HFFc6 (cell line): Measurements from ENCODE around the gene PATJ. TPM values are rescaled to one million over a fixed set of nuclear protein-coding genes. Genes with fewer than 3 reads are reported as not detected.

ENCODE experiments used
- DNase-seq: peaks from one replicate; pipeline ENCODE4 v3.0.0-alpha.2; 2018
- H3K27ac Mint-ChIP-seq: 2 replicates; pipeline ENCODE4 v1.8.0; 2020; ENCODE audit warnings: mild to moderate bottlenecking, mixed read lengths
- H3K27me3 Mint-ChIP-seq: 2 replicates; pipeline ENCODE4 v1.8.0; 2021; ENCODE audit warnings: mild to moderate bottlenecking, moderate library complexity, mixed read lengths; ENCODE audit not compliant: insufficient read depth
- H3K36me3 Mint-ChIP-seq: 2 replicates; pipeline ENCODE4 v1.8.0; 2021; ENCODE audit warnings: low read depth, mixed read lengths
- H3K4me1 Mint-ChIP-seq: 2 replicates; pipeline ENCODE4 v1.8.0; 2020; ENCODE audit warnings: low read depth, mixed read lengths
- H3K4me3 Mint-ChIP-seq: 2 replicates; pipeline ENCODE4 v1.8.0; 2020; ENCODE audit warnings: mild to moderate bottlenecking, moderate library complexity, mixed read lengths
- H3K9me3 Mint-ChIP-seq: 2 replicates; pipeline ENCODE4 v1.8.0; 2020; ENCODE audit warnings: mild to moderate bottlenecking, mixed read lengths
- CTCF ChIP-seq: fragments of 200-600 bp; sonication (generic); IDR thresholded peaks from 2 replicates; pipeline ENCODE4 v1.5.0; 2021; ENCODE audit warnings: antibody characterized with exemption, mild to moderate bottlenecking
- total RNA-seq, 6 experiments: library from RNA; stranded (reverse); fragmentation: NEBNext Ultra II Directional; extraction: Animal tissue kit (Norgen Biotek cat#: 25700); gene quantifications; 2 replicates in 1 of 6; 3 replicates in 5 of 6; pipeline ENCODE4 v1.2.3, GENCODE V29; 2021

The PATJ gene
- total RNA-seq, 6 experiments from 2014 or later: 4.7 to 8.0 (median 5.7) TPM

- Mint-ChIP-seq H3K4me1 (no peaks in the 10 kb centered on the region), H3K9me3 (peaks cover 26% of the 10 kb centered on the region), H3K27ac (no peak overlapping the region), H3K36me3 (0 out of 2 replicates have a peak, but pooled peaks cover 4% of the 10 kb centered on the region), H3K4me3 (no peak overlapping the region), H3K27me3 (peaks cover 2% of the 10 kb centered on the region; the same call in 1 of the 2 replicates)
- no peak for TF ChIP-seq CTCF
- DNase-seq: no peak
Measured at GRCh38 chr1:62066713-62067112, 324.4 kb downstream of the PATJ start.

- H3K9me3 Mint-ChIP-seq: peaks cover 17% of the 10 kb centered on the region
- H3K27ac Mint-ChIP-seq: no peak overlapping the region
- DNase-seq: no peak
- H3K36me3 Mint-ChIP-seq: no peaks in the 10 kb centered on the region
- no peak overlapping the region for H3K4me3 Mint-ChIP-seq
- H3K4me1 Mint-ChIP-seq: no peaks in the 10 kb centered on the region
- no peak for TF ChIP-seq CTCF
- H3K27me3 Mint-ChIP-seq: peaks cover 2% of the 10 kb centered on the region
Measured at GRCh38 chr1:62068416-62068843, 326.1 kb downstream of the PATJ start.

GRCh38 chr1:62068978-62069377, 326.7 kb downstream of the PATJ start:
- H3K4me1 Mint-ChIP-seq: no peaks in the 10 kb centered on the region
- no peak for TF ChIP-seq CTCF
- peaks cover 2% of the 10 kb centered on the region for H3K27me3 Mint-ChIP-seq
- peaks cover 12% of the 10 kb centered on the region for H3K9me3 Mint-ChIP-seq
- no peak for DNase-seq
- H3K27ac Mint-ChIP-seq: no peak overlapping the region
- H3K36me3 Mint-ChIP-seq: no peaks in the 10 kb centered on the region
- H3K4me3 Mint-ChIP-seq: no peak overlapping the region

- H3K27me3 Mint-ChIP-seq: peaks cover 2% of the 10 kb centered on the region
- peak; percentile 78 for TF ChIP-seq CTCF
- H3K27ac Mint-ChIP-seq: no peak overlapping the region
- H3K4me1 Mint-ChIP-seq: no peaks in the 10 kb centered on the region
- peaks cover 11% of the 10 kb centered on the region for H3K9me3 Mint-ChIP-seq
- DNase-seq: peak; percentile 15
- H3K4me3 Mint-ChIP-seq: no peak overlapping the region
- H3K36me3 Mint-ChIP-seq: no peaks in the 10 kb centered on the region
Measured at GRCh38 chr1:62070384-62071011, 328.2 kb downstream of the PATJ start.

- no peak for DNase-seq
- H3K4me3 Mint-ChIP-seq: no peak overlapping the region
- H3K27ac Mint-ChIP-seq: no peak overlapping the region
Measured at GRCh38 chr1:62071695-62072094, 329.4 kb downstream of the PATJ start.

More at GRCh38 chr1:62071695-62072094, 329.4 kb downstream of the PATJ start:
- TF ChIP-seq CTCF: no peak
- H3K36me3 Mint-ChIP-seq: no peaks in the 10 kb centered on the region
- H3K27me3 Mint-ChIP-seq: peaks cover under 1% of the 10 kb centered on the region
- H3K9me3 Mint-ChIP-seq: peaks cover 9% of the 10 kb centered on the region
- H3K4me1 Mint-ChIP-seq: no peaks in the 10 kb centered on the region; the same call in 1 of the 2 replicates
